ENCODE measurements around the gene ZBTB7B. TPM values are rescaled to one million over a fixed set of nuclear protein-coding genes. Genes with fewer than 3 reads are reported as not detected.

ZBTB7B gene
- total RNA-seq, 2 donors from 2014 or later, result 30.1 to 34.3 TPM

- ATAC-seq (no peak), DNase-seq (no peak)
- Histone ChIP-seq H3K4me1 (peaks cover 37% of the 10 kb centered on the region), H3K36me3 (replicated peaks in 1 of 2; ENCODE audit: insufficient read depth in 1 of 2, low read depth in 2 of 2) (no peaks in the 10 kb centered on the region), H3K27ac (no peak overlapping the region), H3K4me3 (no peak overlapping the region), H3K27me3 (no peaks in the 10 kb centered on the region), H3K9me3 (no peaks in the 10 kb centered on the region)
- intact Hi-C loops (cut with DNase I), result no loop called here
- TF ChIP-seq POLR2A (IDR thresholded peaks at IDR 0.05), result no peak
- TF ChIP-seq, protein P1, sequence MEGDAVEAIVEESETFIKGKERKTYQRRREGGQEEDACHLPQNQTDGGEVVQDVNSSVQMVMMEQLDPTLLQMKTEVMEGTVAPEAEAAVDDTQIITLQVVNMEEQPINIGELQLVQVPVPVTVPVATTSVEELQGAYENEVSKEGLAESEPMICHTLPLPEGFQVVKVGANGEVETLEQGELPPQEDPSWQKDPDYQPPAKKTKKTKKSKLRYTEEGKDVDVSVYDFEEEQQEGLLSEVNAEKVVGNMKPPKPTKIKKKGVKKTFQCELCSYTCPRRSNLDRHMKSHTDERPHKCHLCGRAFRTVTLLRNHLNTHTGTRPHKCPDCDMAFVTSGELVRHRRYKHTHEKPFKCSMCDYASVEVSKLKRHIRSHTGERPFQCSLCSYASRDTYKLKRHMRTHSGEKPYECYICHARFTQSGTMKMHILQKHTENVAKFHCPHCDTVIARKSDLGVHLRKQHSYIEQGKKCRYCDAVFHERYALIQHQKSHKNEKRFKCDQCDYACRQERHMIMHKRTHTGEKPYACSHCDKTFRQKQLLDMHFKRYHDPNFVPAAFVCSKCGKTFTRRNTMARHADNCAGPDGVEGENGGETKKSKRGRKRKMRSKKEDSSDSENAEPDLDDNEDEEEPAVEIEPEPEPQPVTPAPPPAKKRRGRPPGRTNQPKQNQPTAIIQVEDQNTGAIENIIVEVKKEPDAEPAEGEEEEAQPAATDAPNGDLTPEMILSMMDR (IDR thresholded peaks at IDR 0.05), result no peak
- whole genome bisulfite sequencing, 2 donors, result 38 to 42% methylated on average over 5 of the region's 5 CpGs
Observed at GRCh38 chr1:155064832-155065429, 62.3 kb downstream of the ZBTB7B start.

DNA sequence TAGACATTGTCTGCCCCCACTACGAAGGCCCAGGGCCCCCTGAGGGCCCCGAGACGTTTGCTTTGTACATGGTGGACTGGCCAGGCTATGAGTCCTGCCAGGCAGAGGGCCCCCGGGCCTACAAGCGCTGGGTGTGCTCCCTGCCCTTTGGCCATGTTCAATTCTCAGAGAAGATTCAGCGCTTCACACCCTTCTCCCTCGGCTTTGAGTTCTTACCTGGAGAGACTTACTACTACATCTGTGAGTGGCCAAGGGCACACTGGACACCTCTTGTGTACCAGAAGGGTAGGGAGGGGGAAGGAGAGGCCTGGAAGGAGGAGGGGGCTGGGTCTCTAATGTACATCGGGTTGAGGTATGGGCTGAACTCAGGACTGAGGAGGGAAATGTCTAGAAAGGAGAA, 64.2 kb downstream of the ZBTB7B start:
- Histone ChIP-seq H3K4me3 (no peak overlapping the region), H3K9me3 (no peaks in the 10 kb centered on the region), H3K4me1 (peaks cover 45% of the 10 kb centered on the region), H3K27ac (no peak overlapping the region), H3K36me3 (replicated peaks in 1 of 2; ENCODE audit: insufficient read depth in 1 of 2, low read depth in 2 of 2) (no peaks in the 10 kb centered on the region), H3K27me3 (no peaks in the 10 kb centered on the region)
- TF ChIP-seq POLR2A (IDR thresholded peaks at IDR 0.05), result no peak
- TF ChIP-seq, protein P1 (IDR thresholded peaks at IDR 0.05), result no peak
- ATAC-seq (no peak), DNase-seq (no peak)
- intact Hi-C loops (cut with DNase I), result no loop called here
- WGBS, 2 donors, result 71 to 82% methylated on average over 1 to 8 of the region's 8 CpGs

Small RNA genes lying within 50 kb of the gene (microRNA-seq; reads per million reads assigned to microRNA genes)
- 0 reads per million in 2 donors for gene MIR4258 (ENCODE audit: borderline number of aligned reads in 2 of 2, borderline replicate concordance in 2 of 2)

Small RNA genes lying within 50 kb of the gene (small RNA-seq; reads per million reads assigned to genes)
- gene MIR4258, result not detected

Other genes starting within 250 kb of the ZBTB7B start
- gene KCNN3, start 132.5 kb upstream of the ZBTB7B start, total RNA-seq, result 1 to 10 TPM in 1 of 2 donors, under 1 TPM in 1; 0.33 to 1.6 TPM
- 10 to 100 TPM in 1 of 2 donors, 1 to 10 TPM in 1; 7.0 to 18.5 TPM for gene PMVK, start 66.1 kb upstream of the ZBTB7B start, total RNA-seq
- 10 to 100 TPM; 26.0 to 60.7 TPM for gene PBXIP1, start 46.7 kb upstream of the ZBTB7B start, total RNA-seq
- 10 to 100 TPM; 10.9 to 15.2 TPM for gene PYGO2, start 41.0 kb upstream of the ZBTB7B start, total RNA-seq
- gene SHC1, start 32.1 kb upstream of the ZBTB7B start, total RNA-seq, result 10 to 100 TPM; 38.1 to 45.5 TPM
- 10 to 100 TPM; 15.6 to 29.0 TPM for gene CKS1B, start 28.1 kb upstream of the ZBTB7B start, total RNA-seq
- 10 to 100 TPM; 10.1 to 51.4 TPM for gene FLAD1, start 19.5 kb upstream of the ZBTB7B start, total RNA-seq
- gene LENEP, start 9.2 kb upstream of the ZBTB7B start, total RNA-seq, result not detected
- 1 to 10 TPM in 1 of 2 donors, under 1 TPM in 1; 0.33 to 1.8 TPM for gene DCST2, start 31.0 kb downstream of the ZBTB7B start, total RNA-seq
- not detected for gene DCST1, start 31.0 kb downstream of the ZBTB7B start, total RNA-seq
- gene ADAM15, start 48.5 kb downstream of the ZBTB7B start, total RNA-seq, result 10 to 100 TPM; 37.2 to 48.5 TPM
- gene EFNA4, start 60.9 kb downstream of the ZBTB7B start, total RNA-seq, result 1 to 10 TPM; 4.7 to 5.6 TPM
- gene EFNA3, start 76.0 kb downstream of the ZBTB7B start, total RNA-seq, result 1 to 10 TPM in 1 of 2 donors, not detected in 1; 1.8 TPM
- 10 to 100 TPM; 10.5 to 20.2 TPM for gene EFNA1, start 125.1 kb downstream of the ZBTB7B start, total RNA-seq
- 10 to 100 TPM; 13.7 to 25.7 TPM for gene SLC50A1, start 133.1 kb downstream of the ZBTB7B start, total RNA-seq
- gene DPM3, start 137.7 kb downstream of the ZBTB7B start, total RNA-seq, result 100 to 1,000 TPM in 1 of 2 donors, 1 to 10 TPM in 1; 6.2 to 106 TPM
- gene KRTCAP2, start 170.5 kb downstream of the ZBTB7B start, total RNA-seq, result 10 to 100 TPM; 46.4 to 71.5 TPM
- under 1 TPM in 1 of 2 donors, not detected in 1; 0.26 TPM for gene TRIM46, start 171.0 kb downstream of the ZBTB7B start, total RNA-seq
- gene THBS3, start 205.1 kb downstream of the ZBTB7B start, total RNA-seq, result 10 to 100 TPM; 15.0 to 21.1 TPM
- 10 to 100 TPM in 1 of 2 donors, 1 to 10 TPM in 1; 5.9 to 16.3 TPM for gene MTX1, start 205.9 kb downstream of the ZBTB7B start, total RNA-seq

All from body of pancreas (tissue), 4 donors.